Neural progenitor cell (in vitro differentiated cells): ENCODE measurements around the gene C18orf32. TPM values are rescaled to one million over a fixed set of nuclear protein-coding genes. Genes with fewer than 3 reads are reported as not detected.
A peak's percentile ranks its signal among the peaks of the same experiment; 100 is the strongest.
"Not testable (repeated sequence)": the region's sequence is repeated elsewhere in the genome, so short reads cannot be mapped to it uniquely, and the experiment has no call there.

ENCODE experiments used
- DNase-seq: peaks from one replicate; pipeline ENCODE4 v3.0.0-alpha.2; 2016; ENCODE audit warnings: low spot score
- H2AFZ ChIP-seq: fragments of 200-600 bp; sonication (generic); replicated peaks from 2 replicates; pipeline ENCODE4 v1.6.1; 2016; ENCODE audit warnings: antibody characterized with exemption
- H3F3A ChIP-seq: fragments of 200-600 bp; sonication (generic); 2 replicates; pipeline ENCODE4 v1.6.1; 2016; ENCODE audit warnings: antibody characterized with exemption, low read depth
- H3K27ac ChIP-seq: fragments of 200-600 bp; sonication (generic); 2 replicates; pipeline ENCODE4 v1.5.1; 2016; ENCODE audit warnings: mild to moderate bottlenecking
- H3K27me3 ChIP-seq: fragments of 200-600 bp; sonication (generic); 2 replicates; pipeline ENCODE4 v1.6.1; 2016; ENCODE audit warnings: mild to moderate bottlenecking, moderate library complexity
- H3K36me3 ChIP-seq: fragments of 200-600 bp; sonication (generic); 2 replicates; pipeline ENCODE4 v1.5.1; 2016
- H3K4me1 ChIP-seq: fragments of 200-600 bp; sonication (generic); 2 replicates; pipeline ENCODE4 v1.6.1; 2016; ENCODE audit warnings: mixed run types
- H3K4me2 ChIP-seq: fragments of 200-600 bp; sonication (generic); 2 replicates; pipeline ENCODE4 v1.6.1; 2016
- H3K4me3 ChIP-seq: fragments of 200-600 bp; sonication (generic); 2 replicates; pipeline ENCODE4 v1.5.1; 2016
- H3K79me2 ChIP-seq: fragments of 200-600 bp; sonication (generic); 2 replicates; pipeline ENCODE4 v1.6.1; 2016; ENCODE audit warnings: low read depth
- H3K9ac ChIP-seq: fragments of 200-600 bp; sonication (generic); 2 replicates; pipeline ENCODE4 v1.6.1; 2016
- H3K9me3 ChIP-seq: fragments of 200-600 bp; sonication (generic); 2 replicates; pipeline ENCODE4 v1.5.1; 2016; ENCODE audit warnings: low read depth
- H4K20me1 ChIP-seq: fragments of 200-600 bp; sonication (generic); 2 replicates; pipeline ENCODE4 v1.6.1; 2016; ENCODE audit warnings: low read depth
- H3K27ac Mint-ChIP-seq: 3 replicates; pipeline ENCODE4 v1.8.0; 2021; ENCODE audit warnings: mixed read lengths
- H3K27me3 Mint-ChIP-seq: 2 replicates; pipeline ENCODE4 v1.8.0; 2022; ENCODE audit warnings: low read depth, mild to moderate bottlenecking, inconsistent platforms, moderate library complexity, mixed read lengths; ENCODE audit not compliant: insufficient read depth
- H3K36me3 Mint-ChIP-seq: 3 replicates; pipeline ENCODE4 v1.8.0; 2021; ENCODE audit warnings: mixed read lengths
- H3K4me1 Mint-ChIP-seq: 3 replicates; pipeline ENCODE4 v1.8.0; 2021; ENCODE audit warnings: mixed read lengths
- H3K4me3 Mint-ChIP-seq: 3 replicates; pipeline ENCODE4 v1.8.0; 2021; ENCODE audit warnings: mild to moderate bottlenecking, moderate library complexity, mixed read lengths
- H3K9me3 Mint-ChIP-seq: 3 replicates; pipeline ENCODE4 v1.8.0; 2020; ENCODE audit warnings: mixed read lengths
- EZH2 ChIP-seq: fragments of 200-600 bp; sonication (generic); IDR thresholded peaks from 2 replicates; pipeline ENCODE4 v1.6.1; 2017; ENCODE audit warnings: antibody characterized with exemption, mild to moderate bottlenecking, moderate library complexity
- EZH2phosphoT487 ChIP-seq: fragments of 200-600 bp; sonication (generic); IDR thresholded peaks from 2 replicates; pipeline ENCODE4 v1.6.1; 2017; ENCODE audit warnings: antibody characterized with exemption
- total RNA-seq: library from RNA; depleted of rRNA; stranded (reverse); fragments of >200 nt; gene quantifications from 2 replicates; pipeline ENCODE4 v1.2.3, GENCODE V29; 2015; ENCODE audit warnings: low replicate concordance
- TF ChIP-seq, protein P1 (sequence below): fragments of 200-600 bp; sonication (generic); IDR thresholded peaks from 2 replicates; pipeline ENCODE4 v1.5.1; 2017; ENCODE audit warnings: antibody characterized with exemption, mild to moderate bottlenecking

The C18orf32 gene
- total RNA-seq, 1 donor from 2014 or later = 72.4 TPM

DNA sequence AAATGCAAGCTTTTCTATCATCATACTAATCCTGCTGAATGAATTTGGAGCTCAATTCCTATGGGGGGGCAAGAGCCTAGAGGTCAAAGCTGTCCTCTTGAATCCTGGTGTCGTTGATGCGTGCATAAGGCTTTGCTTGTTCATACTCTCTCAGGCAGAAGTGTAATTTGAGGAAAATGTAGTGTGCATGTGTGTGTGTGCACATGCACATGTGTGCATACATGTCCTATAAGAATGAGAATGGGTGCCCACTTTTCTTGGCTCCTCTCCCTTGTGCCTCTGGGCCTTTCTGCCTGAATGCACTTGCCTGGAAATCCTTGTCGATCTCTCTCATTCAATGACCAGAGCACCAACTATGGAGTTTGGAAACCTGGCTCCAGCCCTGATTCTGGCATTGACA is 28.5 kb upstream of the C18orf32 start:
- Mint-ChIP-seq H3K9me3 (no peaks in the 10 kb centered on the region), H3K36me3 (no peaks in the 10 kb centered on the region), H3K27ac (peak overlapping the region; percentile 39), H3K4me1 (peaks cover 53% of the 10 kb centered on the region), H3K4me3 (peak overlapping the region; percentile 5), H3K27me3 (peaks cover 16% of the 10 kb centered on the region)
- Histone ChIP-seq H3K36me3 (no peaks in the 10 kb centered on the region), H3K27me3 (no peaks in the 10 kb centered on the region), H2AFZ (no peak overlapping the region), H3K4me2 (no peak overlapping the region), H3K4me3 (no peak overlapping the region), H3K9ac (no peak overlapping the region), H3K9me3 (no peaks in the 10 kb centered on the region), H3K79me2 (no peaks in the 10 kb centered on the region), H3F3A (peaks cover 27% of the 10 kb centered on the region), H4K20me1 (peaks cover 1% of the 10 kb centered on the region), H3K4me1 (peaks cover 19% of the 10 kb centered on the region), H3K27ac (no peak overlapping the region)
- no peak for DNase-seq
- TF ChIP-seq, protein P1, sequence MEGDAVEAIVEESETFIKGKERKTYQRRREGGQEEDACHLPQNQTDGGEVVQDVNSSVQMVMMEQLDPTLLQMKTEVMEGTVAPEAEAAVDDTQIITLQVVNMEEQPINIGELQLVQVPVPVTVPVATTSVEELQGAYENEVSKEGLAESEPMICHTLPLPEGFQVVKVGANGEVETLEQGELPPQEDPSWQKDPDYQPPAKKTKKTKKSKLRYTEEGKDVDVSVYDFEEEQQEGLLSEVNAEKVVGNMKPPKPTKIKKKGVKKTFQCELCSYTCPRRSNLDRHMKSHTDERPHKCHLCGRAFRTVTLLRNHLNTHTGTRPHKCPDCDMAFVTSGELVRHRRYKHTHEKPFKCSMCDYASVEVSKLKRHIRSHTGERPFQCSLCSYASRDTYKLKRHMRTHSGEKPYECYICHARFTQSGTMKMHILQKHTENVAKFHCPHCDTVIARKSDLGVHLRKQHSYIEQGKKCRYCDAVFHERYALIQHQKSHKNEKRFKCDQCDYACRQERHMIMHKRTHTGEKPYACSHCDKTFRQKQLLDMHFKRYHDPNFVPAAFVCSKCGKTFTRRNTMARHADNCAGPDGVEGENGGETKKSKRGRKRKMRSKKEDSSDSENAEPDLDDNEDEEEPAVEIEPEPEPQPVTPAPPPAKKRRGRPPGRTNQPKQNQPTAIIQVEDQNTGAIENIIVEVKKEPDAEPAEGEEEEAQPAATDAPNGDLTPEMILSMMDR = no peak
- TF ChIP-seq EZH2phosphoT487 = no peak
- TF ChIP-seq EZH2 = no peak

DNA sequence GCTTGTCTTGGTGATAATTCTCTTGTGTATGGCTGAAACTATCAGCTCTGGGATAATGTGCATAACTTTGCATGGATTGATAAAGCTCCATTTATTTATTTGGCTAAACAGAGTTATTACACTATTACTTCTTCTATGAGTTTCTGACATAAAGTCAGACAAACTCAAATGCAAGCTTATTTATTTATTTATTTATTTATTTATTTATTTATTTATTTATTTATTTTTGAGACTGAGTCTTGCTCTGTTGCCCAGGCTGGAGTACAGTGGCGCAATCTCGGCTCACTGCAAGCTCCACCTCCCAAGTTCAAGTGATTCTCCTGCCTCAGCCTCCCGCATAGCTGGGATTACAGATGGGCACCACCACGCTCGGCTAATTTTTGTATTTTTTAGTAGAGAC is 28.0 kb upstream of the C18orf32 start:
- H3K4me1 ChIP-seq = peaks cover 14% of the 10 kb centered on the region
- H3K79me2 ChIP-seq, H3K36me3 Mint-ChIP-seq, H3K4me3 Mint-ChIP-seq, H3K9me3 Mint-ChIP-seq, H3K36me3 ChIP-seq, H3K4me2 ChIP-seq, H3K27ac ChIP-seq, H3K27me3 ChIP-seq, H3K9ac ChIP-seq, H3K4me3 ChIP-seq, H4K20me1 ChIP-seq, DNase-seq, H3K27ac Mint-ChIP-seq, H3K9me3 ChIP-seq, H2AFZ ChIP-seq: not testable (repeated sequence)
- peaks cover 16% of the 10 kb centered on the region for H3K27me3 Mint-ChIP-seq
- peaks cover 51% of the 10 kb centered on the region for H3K4me1 Mint-ChIP-seq
- H3F3A ChIP-seq = peaks cover 22% of the 10 kb centered on the region

- Histone ChIP-seq H4K20me1 (no peaks in the 10 kb centered on the region), H3K9ac (no peak overlapping the region), H3K4me1 (peaks cover 10% of the 10 kb centered on the region), H3K79me2 (no peaks in the 10 kb centered on the region), H3K36me3 (no peaks in the 10 kb centered on the region), H3K27me3 (no peaks in the 10 kb centered on the region), H3K4me3 (no peak overlapping the region), H3F3A (peaks cover 18% of the 10 kb centered on the region), H3K4me2 (no peak overlapping the region), H2AFZ (no peak overlapping the region), H3K9me3 (no peaks in the 10 kb centered on the region), H3K27ac (no peak overlapping the region)
- TF ChIP-seq, protein P1 = no peak
- TF ChIP-seq EZH2 (no peak), EZH2phosphoT487 (no peak)
- Mint-ChIP-seq H3K36me3 (no peaks in the 10 kb centered on the region), H3K9me3 (no peaks in the 10 kb centered on the region), H3K4me1 (peaks cover 46% of the 10 kb centered on the region), H3K27ac (no peak overlapping the region), H3K4me3 (no peak overlapping the region), H3K27me3 (peaks cover 16% of the 10 kb centered on the region)
- DNase-seq = no peak
Measured at GRCh38 chr18:49514577-49514976, 27.5 kb upstream of the C18orf32 start.

DNA sequence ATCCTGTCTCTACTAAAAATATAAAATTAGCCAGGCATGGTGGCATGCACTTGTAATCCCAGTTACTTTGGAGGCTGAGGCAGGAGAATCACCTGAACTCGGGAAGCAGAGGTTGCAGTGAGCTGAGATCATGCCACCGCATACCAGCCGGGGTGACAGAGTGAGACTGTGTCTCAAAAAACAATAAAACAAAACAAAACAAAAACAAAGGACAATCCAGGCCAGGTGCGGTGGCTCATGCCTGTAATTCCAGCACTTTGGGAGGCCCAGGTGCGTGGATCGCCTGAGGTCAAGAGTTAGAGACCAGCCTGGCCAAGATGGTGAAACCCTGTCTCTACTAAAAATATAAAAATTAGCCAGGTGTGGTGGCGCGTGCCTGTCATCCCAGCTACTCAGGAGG is 25.8 kb upstream of the C18orf32 start:
- H3K4me1 Mint-ChIP-seq = peaks cover 29% of the 10 kb centered on the region
- not testable (repeated sequence) for H3K36me3 Mint-ChIP-seq, H4K20me1 ChIP-seq

More for the DNA sequence above, 25.8 kb upstream of the C18orf32 start:
- not testable (repeated sequence) for H3K4me3 Mint-ChIP-seq, H2AFZ ChIP-seq, H3K9me3 Mint-ChIP-seq, H3K9me3 ChIP-seq, H3F3A ChIP-seq, H3K9ac ChIP-seq, H3K36me3 ChIP-seq, H3K27ac Mint-ChIP-seq, H3K27me3 ChIP-seq, H3K4me3 ChIP-seq, DNase-seq, H3K4me2 ChIP-seq, H3K4me1 ChIP-seq, H3K79me2 ChIP-seq, H3K27ac ChIP-seq
- H3K27me3 Mint-ChIP-seq = peaks cover 14% of the 10 kb centered on the region
